ENCODE data around the gene LBR. TPM values are rescaled to one million over a fixed set of nuclear protein-coding genes. Genes with fewer than 3 reads are reported as not detected.
"Not testable (repeated sequence)": the region's sequence is repeated elsewhere in the genome, so short reads cannot be mapped to it uniquely, and the experiment has no call there.

The LBR gene
- total RNA-seq, 2 donors from 2014 or later, result 39.1 to 51.7 TPM

GRCh38 chr1:225474986-225475820 lies 47.4 kb upstream of the LBR start:
- Histone ChIP-seq H3K27me3 (replicated peaks; ENCODE audit: insufficient read depth) (no peaks in the 10 kb centered on the region), H3K9me3 (no peaks in the 10 kb centered on the region), H3K4me1 (ENCODE audit: control insufficient read depth in 1 of 2, low read depth in 2 of 2) (peaks cover 0 to 12% of the 10 kb centered on the region in 2 donors), H3K36me3 (no peaks in the 10 kb centered on the region), H3K4me3 (peak overlapping the region; percentile 37), H3K27ac (no peak overlapping the region)
- peak; percentile 100 for TF ChIP-seq CTCF (IDR thresholded peaks at IDR 0.05)
- ATAC-seq (ENCODE audit: insufficient number of reproducible peaks, low FRiP score, low read depth), result peak; percentile 69
- DNase-seq (ENCODE audit: low spot score), result no peak

GRCh38 chr1:225474439-225474985 lies 46.7 kb upstream of the LBR start:
- DNase-seq (ENCODE audit: low spot score), result no peak

GRCh38 chr1:225473676-225474438 lies 46.0 kb upstream of the LBR start:
- ATAC-seq (ENCODE audit: insufficient number of reproducible peaks, low FRiP score, low read depth); H3K27ac ChIP-seq; H3K36me3 ChIP-seq; DNase-seq (ENCODE audit: low spot score); H3K4me3 ChIP-seq; H3K4me1 ChIP-seq (ENCODE audit: control insufficient read depth in 1 of 2, low read depth in 2 of 2); H3K9me3 ChIP-seq; H3K27me3 ChIP-seq (replicated peaks; ENCODE audit: insufficient read depth): not testable (repeated sequence)

More at GRCh38 chr1:225474439-225474985, 46.7 kb upstream of the LBR start:
- Histone ChIP-seq H3K36me3 (no peaks in the 10 kb centered on the region), H3K9me3 (no peaks in the 10 kb centered on the region), H3K27me3 (replicated peaks; ENCODE audit: insufficient read depth) (no peaks in the 10 kb centered on the region), H3K4me1 (ENCODE audit: control insufficient read depth in 1 of 2, low read depth in 2 of 2) (peaks cover 0 to 12% of the 10 kb centered on the region in 2 donors), H3K27ac (no peak overlapping the region), H3K4me3 (no peak overlapping the region)
- no peak for ATAC-seq (ENCODE audit: insufficient number of reproducible peaks, low FRiP score, low read depth)
- no peak for TF ChIP-seq CTCF (IDR thresholded peaks at IDR 0.05)

GRCh38 chr1:225473266-225473665 lies 45.4 kb upstream of the LBR start:
- not testable (repeated sequence) for H3K36me3 ChIP-seq; H3K4me1 ChIP-seq (ENCODE audit: control insufficient read depth in 1 of 2, low read depth in 2 of 2); H3K4me3 ChIP-seq

GRCh38 chr1:225471453-225472301 lies 43.8 kb upstream of the LBR start:
- DNase-seq (ENCODE audit: low spot score) (no peak), ATAC-seq (ENCODE audit: insufficient number of reproducible peaks, low FRiP score, low read depth) (no peak)
- H3K36me3 ChIP-seq, result no peaks in the 10 kb centered on the region
- H3K4me1 ChIP-seq (ENCODE audit: control insufficient read depth in 1 of 2, low read depth in 2 of 2), result peaks cover 0 to 6% of the 10 kb centered on the region in 2 donors
- H3K4me3 ChIP-seq, result no peak overlapping the region
- TF ChIP-seq CTCF (IDR thresholded peaks at IDR 0.05), result no peak
- H3K9me3 ChIP-seq, result no peaks in the 10 kb centered on the region
- no peak overlapping the region for H3K27ac ChIP-seq
- H3K27me3 ChIP-seq (replicated peaks; ENCODE audit: insufficient read depth), result no peaks in the 10 kb centered on the region

More at GRCh38 chr1:225473266-225473665, 45.4 kb upstream of the LBR start:
- H3K9me3 ChIP-seq; DNase-seq (ENCODE audit: low spot score); H3K27me3 ChIP-seq (replicated peaks; ENCODE audit: insufficient read depth); H3K27ac ChIP-seq; ATAC-seq (ENCODE audit: insufficient number of reproducible peaks, low FRiP score, low read depth): not testable (repeated sequence)

Measured in thoracic aorta (tissue), 2 donors.